Endodermal cell (in vitro differentiated cells): ENCODE results near the gene UTS2B. TPM values are rescaled to one million over a fixed set of nuclear protein-coding genes. Genes with fewer than 3 reads are reported as not detected.

Experiments
- DNase-seq: peaks from one replicate; pipeline ENCODE4 v3.0.0-alpha.2; 2017
- H3K27ac ChIP-seq: 2 replicates; pipeline ENCODE4 v1.5.1; 2013; ENCODE audit warnings: mild to moderate bottlenecking, low read depth, low read length, moderate library complexity
- H3K27me3 ChIP-seq: 2 replicates; pipeline ENCODE4 v1.6.1; 2013; ENCODE audit warnings: mild to moderate bottlenecking, low read length, moderate library complexity; ENCODE audit not compliant: insufficient read depth, control insufficient read depth, poor library complexity, severe bottlenecking
- H3K36me3 ChIP-seq: 2 replicates; pipeline ENCODE4 v1.7.0; 2013; ENCODE audit warnings: mild to moderate bottlenecking, low read length, moderate library complexity; ENCODE audit not compliant: control insufficient read depth, insufficient read depth
- H3K4me1 ChIP-seq: one replicate; pipeline ENCODE4 v1.7.0; 2013; ENCODE audit warnings: low read length; ENCODE audit not compliant: control insufficient read depth, insufficient read depth
- H3K4me3 ChIP-seq: 2 replicates; pipeline ENCODE4 v1.5.1; 2013; ENCODE audit warnings: mild to moderate bottlenecking, low read length, moderate library complexity
- H3K9ac ChIP-seq: 2 replicates; pipeline ENCODE4 v1.6.1; 2013; ENCODE audit warnings: mild to moderate bottlenecking, low read length, moderate library complexity; ENCODE audit not compliant: poor library complexity, severe bottlenecking; ENCODE audit errors: extremely low read depth
- H3K9me3 ChIP-seq: 2 replicates; pipeline ENCODE4 v1.6.1; 2013; ENCODE audit warnings: mild to moderate bottlenecking, low read length, moderate library complexity; ENCODE audit not compliant: control insufficient read depth
- H3K27ac Mint-ChIP-seq: 2 replicates; pipeline ENCODE4 v1.8.0; 2020; ENCODE audit warnings: mixed read lengths
- H3K27me3 Mint-ChIP-seq: 2 replicates; pipeline ENCODE4 v1.8.0; 2021; ENCODE audit warnings: mild to moderate bottlenecking, mixed read lengths; ENCODE audit not compliant: insufficient read depth
- H3K36me3 Mint-ChIP-seq: 2 replicates; pipeline ENCODE4 v1.8.0; 2020; ENCODE audit warnings: low read depth, mixed read lengths
- H3K4me1 Mint-ChIP-seq: 2 replicates; pipeline ENCODE4 v1.8.0; 2020; ENCODE audit warnings: mixed read lengths
- H3K4me3 Mint-ChIP-seq: 2 replicates; pipeline ENCODE4 v1.8.0; 2020; ENCODE audit warnings: mild to moderate bottlenecking, moderate library complexity, mixed read lengths
- H3K9me3 Mint-ChIP-seq: 2 replicates; pipeline ENCODE4 v1.8.0; 2020; ENCODE audit warnings: mild to moderate bottlenecking, mixed read lengths
- WGBS, 2 experiments: methylation state at CpG; one replicate each; pipeline versions ENCODE4 v1.1.5 to v1.1.7; 2013; ENCODE audit warnings: missing lambda C conversion rate in 2 of 2, mixed read lengths in 1 of 2; ENCODE audit not compliant: insufficient coverage in 1 of 2, insufficient read length in 1 of 2; 5-methylcytosine and 5-hydroxymethylcytosine counted together
- total RNA-seq, 2 donors: library from RNA; stranded (reverse); fragmentation: NEBNext Ultra II Directional in 1 of 2; extraction: Animal tissue kit (Norgen Biotek cat#: 25700) in 1 of 2; gene quantifications; 2 replicates in 1 of 2; 3 replicates in 1 of 2; pipeline ENCODE4 v1.2.1, GENCODE V29; 2021
- TF ChIP-seq, protein P1 (sequence below): fragments of 200-600 bp; sonication (generic); conservative IDR thresholded peaks from 2 replicates; pipeline ENCODE4 v1.5.0; 2021; ENCODE audit warnings: antibody characterized with exemption, mild to moderate bottlenecking

The UTS2B gene
- total RNA-seq, 2 donors from 2014 or later: 0.90 TPM; not detected in 1

DNA sequence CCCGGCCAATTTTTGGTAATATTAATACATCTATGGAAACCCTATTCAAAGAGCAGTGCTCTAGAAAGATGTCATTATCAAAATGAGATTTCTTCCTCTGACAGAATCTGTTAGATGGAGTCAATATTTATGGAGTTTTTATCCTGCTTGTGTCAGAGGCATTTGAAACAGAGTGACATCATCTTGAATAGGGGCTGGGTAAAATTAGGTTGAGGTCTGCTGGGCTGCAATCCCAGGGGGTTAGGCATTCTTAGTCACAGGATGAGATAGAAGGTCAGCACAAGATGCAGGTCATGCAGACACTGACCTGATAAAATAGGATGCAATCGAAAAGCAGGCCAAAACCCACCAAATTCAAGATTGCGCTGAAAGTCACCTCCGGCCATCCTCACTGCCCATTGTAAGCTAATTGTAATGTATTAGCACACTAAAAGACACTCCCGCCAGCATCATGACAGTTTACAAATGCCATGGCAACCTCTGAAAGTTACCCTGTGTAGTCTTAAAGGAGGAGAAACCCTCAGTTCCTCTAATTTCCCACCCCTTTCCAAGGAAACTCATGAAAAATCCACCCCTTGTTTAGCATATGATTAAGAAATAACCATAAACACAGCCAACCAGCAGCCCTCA lies 28.4 kb downstream of the UTS2B start:
- H3K27ac Mint-ChIP-seq: peak overlapping the region; percentile 35
- no peaks in the 10 kb centered on the region for H3K36me3 Mint-ChIP-seq
- no peaks in the 10 kb centered on the region for H3K27me3 ChIP-seq
- peaks cover 22% of the 10 kb centered on the region for H3K4me1 Mint-ChIP-seq
- TF ChIP-seq, protein P1, sequence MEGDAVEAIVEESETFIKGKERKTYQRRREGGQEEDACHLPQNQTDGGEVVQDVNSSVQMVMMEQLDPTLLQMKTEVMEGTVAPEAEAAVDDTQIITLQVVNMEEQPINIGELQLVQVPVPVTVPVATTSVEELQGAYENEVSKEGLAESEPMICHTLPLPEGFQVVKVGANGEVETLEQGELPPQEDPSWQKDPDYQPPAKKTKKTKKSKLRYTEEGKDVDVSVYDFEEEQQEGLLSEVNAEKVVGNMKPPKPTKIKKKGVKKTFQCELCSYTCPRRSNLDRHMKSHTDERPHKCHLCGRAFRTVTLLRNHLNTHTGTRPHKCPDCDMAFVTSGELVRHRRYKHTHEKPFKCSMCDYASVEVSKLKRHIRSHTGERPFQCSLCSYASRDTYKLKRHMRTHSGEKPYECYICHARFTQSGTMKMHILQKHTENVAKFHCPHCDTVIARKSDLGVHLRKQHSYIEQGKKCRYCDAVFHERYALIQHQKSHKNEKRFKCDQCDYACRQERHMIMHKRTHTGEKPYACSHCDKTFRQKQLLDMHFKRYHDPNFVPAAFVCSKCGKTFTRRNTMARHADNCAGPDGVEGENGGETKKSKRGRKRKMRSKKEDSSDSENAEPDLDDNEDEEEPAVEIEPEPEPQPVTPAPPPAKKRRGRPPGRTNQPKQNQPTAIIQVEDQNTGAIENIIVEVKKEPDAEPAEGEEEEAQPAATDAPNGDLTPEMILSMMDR: no peak
- H3K4me1 ChIP-seq: no peaks in the 10 kb centered on the region
- H3K4me3 ChIP-seq: no peak overlapping the region
- no peaks in the 10 kb centered on the region for H3K9me3 ChIP-seq
- no peaks in the 10 kb centered on the region for H3K27me3 Mint-ChIP-seq
- no peak overlapping the region for H3K9ac ChIP-seq
- H3K9me3 Mint-ChIP-seq: no peaks in the 10 kb centered on the region
- no peak for DNase-seq
- WGBS, 2 experiments: 87 to 88% methylated on average over 4 to 5 of the region's 5 CpGs
- no peaks in the 10 kb centered on the region for H3K36me3 ChIP-seq
- H3K4me3 Mint-ChIP-seq: no peak overlapping the region
- no peak overlapping the region for H3K27ac ChIP-seq

DNA sequence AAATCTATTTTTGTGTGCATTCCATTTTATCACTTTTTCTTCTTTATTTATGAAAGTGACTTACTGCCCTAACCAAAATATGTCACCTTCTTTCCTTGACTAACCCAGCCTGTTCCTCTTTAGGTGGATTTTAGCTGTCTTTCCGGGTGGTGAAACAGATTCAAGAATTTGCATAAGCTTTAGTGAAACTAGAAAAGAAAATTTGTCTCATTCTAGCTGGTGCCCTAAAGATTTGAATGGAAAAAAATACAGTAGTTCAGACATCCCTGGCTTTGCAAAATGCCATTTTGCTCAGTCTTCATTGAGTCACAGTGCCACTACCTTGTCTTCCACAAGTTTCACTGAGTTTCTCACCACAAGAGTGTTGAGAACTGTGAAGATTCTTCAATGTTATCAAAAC lies 29.3 kb downstream of the UTS2B start:
- TF ChIP-seq, protein P1: no peak
- no peak overlapping the region for H3K27ac ChIP-seq

DNA sequence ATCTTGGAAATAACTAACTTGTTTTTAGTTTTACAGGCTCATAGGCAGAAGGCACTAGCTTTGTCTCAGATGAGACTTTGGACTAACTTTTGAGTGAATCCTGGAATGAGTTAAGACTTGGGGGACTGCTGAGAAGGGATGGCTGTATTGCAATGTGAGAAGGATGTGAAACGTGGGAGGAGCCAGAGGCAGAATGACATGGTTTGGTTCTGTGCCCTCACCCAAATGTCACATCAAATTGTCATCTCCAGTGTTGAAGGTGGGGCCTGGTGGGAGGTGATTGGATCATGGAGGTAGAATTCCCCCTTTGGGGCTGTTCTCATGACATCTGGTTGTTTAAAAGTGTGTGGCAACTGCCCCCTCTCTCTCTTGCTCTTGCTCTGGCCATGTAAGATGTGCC lies 29.9 kb downstream of the UTS2B start:
- H3K36me3 Mint-ChIP-seq: no peaks in the 10 kb centered on the region
- Histone ChIP-seq H3K9ac (no peak overlapping the region), H3K4me1 (no peaks in the 10 kb centered on the region), H3K36me3 (no peaks in the 10 kb centered on the region), H3K27ac (no peak overlapping the region), H3K4me3 (no peak overlapping the region), H3K9me3 (no peaks in the 10 kb centered on the region), H3K27me3 (no peaks in the 10 kb centered on the region)
- no peak overlapping the region for H3K27ac Mint-ChIP-seq
- H3K4me1 Mint-ChIP-seq: peaks cover 22% of the 10 kb centered on the region
- H3K27me3 Mint-ChIP-seq: no peaks in the 10 kb centered on the region
- TF ChIP-seq, protein P1: no peak
- DNase-seq: no peak
- no peak overlapping the region for H3K4me3 Mint-ChIP-seq
- no peaks in the 10 kb centered on the region for H3K9me3 Mint-ChIP-seq
- 80 to 83% methylated on average over 1 of the region's 1 CpG for WGBS, 2 experiments

More for the DNA sequence above, 29.3 kb downstream of the UTS2B start:
- Mint-ChIP-seq H3K9me3 (no peaks in the 10 kb centered on the region), H3K4me1 (peaks cover 22% of the 10 kb centered on the region), H3K27me3 (no peaks in the 10 kb centered on the region), H3K27ac (no peak overlapping the region), H3K4me3 (no peak overlapping the region), H3K36me3 (no peaks in the 10 kb centered on the region)
- DNase-seq: no peak
- Histone ChIP-seq H3K4me3 (no peak overlapping the region), H3K9ac (no peak overlapping the region), H3K9me3 (no peaks in the 10 kb centered on the region), H3K36me3 (no peaks in the 10 kb centered on the region), H3K4me1 (no peaks in the 10 kb centered on the region), H3K27me3 (no peaks in the 10 kb centered on the region)
- WGBS, 2 experiments: 86% methylated on average over 1 of the region's 1 CpG; no CpG with 5 or more reads in 1 of the 2 experiments
